Astrocyte (in vitro differentiated cells and primary cell): Measurements from ENCODE around the gene RAB3B. TPM values are rescaled to one million over a fixed set of nuclear protein-coding genes. Genes with fewer than 3 reads are reported as not detected.

Source experiments
- DNase-seq: peaks from one replicate; pipeline ENCODE4 v3.0.0-alpha.2; 2010; ENCODE audit warnings: low read depth
- FAIRE-seq: peaks from 2 replicates; lab custom pipeline; 2011; peaks lifted over from hg19 to GRCh38; lab: Jason Lieb, UNC
- H2AFZ ChIP-seq: 2 replicates; pipeline ENCODE4 v1.6.0; 2012; ENCODE audit warnings: low read depth, low read length, inconsistent platforms
- H3K27ac ChIP-seq: 2 replicates; pipeline ENCODE4 v1.5.1; 2011; ENCODE audit warnings: low read depth, low read length, inconsistent platforms
- H3K27me3 ChIP-seq: 2 replicates; pipeline ENCODE4 v1.6.0; 2011; ENCODE audit warnings: low read length, inconsistent platforms; ENCODE audit not compliant: insufficient read depth
- H3K36me3 ChIP-seq: 2 replicates; pipeline ENCODE4 v1.5.1; 2011; ENCODE audit warnings: low read length, inconsistent platforms; ENCODE audit not compliant: insufficient read depth
- H3K4me1 ChIP-seq: 2 replicates; pipeline ENCODE4 v1.5.1; 2011; ENCODE audit warnings: low read length, inconsistent platforms; ENCODE audit not compliant: insufficient read depth
- H3K4me2 ChIP-seq: 2 replicates; pipeline ENCODE4 v1.6.0; 2012; ENCODE audit warnings: low read length, inconsistent platforms
- H3K4me3 ChIP-seq: 2 replicates; pipeline ENCODE4 v1.5.1; 2011; ENCODE audit warnings: low read depth, mild to moderate bottlenecking, low read length, inconsistent platforms; ENCODE audit not compliant: insufficient read depth
- H3K79me2 ChIP-seq: 2 replicates; pipeline ENCODE4 v1.6.0; 2012; ENCODE audit warnings: mild to moderate bottlenecking, low read length, inconsistent platforms; ENCODE audit not compliant: insufficient read depth
- H3K9ac ChIP-seq: 2 replicates; pipeline ENCODE4 v1.6.0; 2012; ENCODE audit warnings: mild to moderate bottlenecking, low read length, inconsistent platforms
- H3K9me3 ChIP-seq: 2 replicates; pipeline ENCODE4 v1.5.1; 2012; ENCODE audit warnings: low read depth, mild to moderate bottlenecking, low read length, inconsistent platforms; ENCODE audit not compliant: insufficient read depth
- H4K20me1 ChIP-seq: 2 replicates; pipeline ENCODE4 v1.6.0; 2012; ENCODE audit warnings: low read length, inconsistent platforms; ENCODE audit not compliant: insufficient read depth
- H3K27ac Mint-ChIP-seq: one replicate; pipeline ENCODE4 v1.8.0; 2021; ENCODE audit warnings: mild to moderate bottlenecking, mixed read lengths; ENCODE audit not compliant: unreplicated experiment
- H3K27me3 Mint-ChIP-seq: one replicate; pipeline ENCODE4 v1.8.0; 2021; ENCODE audit warnings: low read depth, mixed read lengths; ENCODE audit not compliant: unreplicated experiment
- H3K36me3 Mint-ChIP-seq: one replicate; pipeline ENCODE4 v1.8.0; 2021; ENCODE audit warnings: low read depth, mixed read lengths; ENCODE audit not compliant: unreplicated experiment
- H3K4me1 Mint-ChIP-seq: one replicate; pipeline ENCODE4 v1.8.0; 2021; ENCODE audit warnings: low read depth, mixed read lengths; ENCODE audit not compliant: unreplicated experiment
- H3K4me3 Mint-ChIP-seq: one replicate; pipeline ENCODE4 v1.8.0; 2021; ENCODE audit warnings: mild to moderate bottlenecking, moderate library complexity, mixed read lengths; ENCODE audit not compliant: unreplicated experiment
- H3K9me3 Mint-ChIP-seq: one replicate; pipeline ENCODE4 v1.8.0; 2021; ENCODE audit warnings: mild to moderate bottlenecking, mixed read lengths; ENCODE audit not compliant: unreplicated experiment
- CTCF ChIP-seq: IDR thresholded peaks from 2 replicates; pipeline ENCODE4 v1.5.1; 2011; ENCODE audit warnings: low read depth, mild to moderate bottlenecking, inconsistent platforms, low read length, moderate library complexity; ENCODE audit not compliant: insufficient read depth
- EZH2 ChIP-seq: IDR thresholded peaks from 2 replicates; pipeline ENCODE4 v1.6.1; 2012; ENCODE audit warnings: mild to moderate bottlenecking, low read length, inconsistent platforms; ENCODE audit not compliant: insufficient read depth
- total RNA-seq: library from RNA; stranded (reverse); gene quantifications from 2 replicates; pipeline ENCODE4 v1.2.1, GENCODE V29; 2021

Gene RAB3B
- total RNA-seq, 1 donor from 2014 or later = 49.2 TPM

GRCh38 chr1:51901151-51901550 lies 89.3 kb downstream of the RAB3B start:
- H3K27me3 Mint-ChIP-seq = no peaks in the 10 kb centered on the region
- Histone ChIP-seq H3K9ac (no peak overlapping the region), H3K27me3 (no peaks in the 10 kb centered on the region), H3K4me1 (peaks cover 24% of the 10 kb centered on the region), H3K4me3 (no peak overlapping the region), H3K4me2 (no peak overlapping the region), H2AFZ (no peak overlapping the region), H3K36me3 (no peaks in the 10 kb centered on the region), H3K79me2 (no peaks in the 10 kb centered on the region), H3K27ac (no peak overlapping the region), H3K9me3 (no peaks in the 10 kb centered on the region), H4K20me1 (no peaks in the 10 kb centered on the region)
- FAIRE-seq = no peak
- TF ChIP-seq EZH2 (no peak), CTCF (no peak)
- no peak overlapping the region for H3K4me3 Mint-ChIP-seq
- no peaks in the 10 kb centered on the region for H3K9me3 Mint-ChIP-seq
- H3K27ac Mint-ChIP-seq = no peak overlapping the region
- no peak for DNase-seq
- peaks cover under 1% of the 10 kb centered on the region for H3K36me3 Mint-ChIP-seq
- peaks cover 29% of the 10 kb centered on the region for H3K4me1 Mint-ChIP-seq

- Mint-ChIP-seq H3K27me3 (no peaks in the 10 kb centered on the region), H3K4me1 (peaks cover 31% of the 10 kb centered on the region), H3K27ac (peak overlapping the region; percentile 100), H3K36me3 (no peaks in the 10 kb centered on the region), H3K4me3 (no peak overlapping the region), H3K9me3 (peaks cover 2% of the 10 kb centered on the region)
- Histone ChIP-seq H3K4me1 (peaks cover 21% of the 10 kb centered on the region), H2AFZ (no peak overlapping the region), H3K9ac (peak overlapping the region; percentile 17), H3K27me3 (no peaks in the 10 kb centered on the region), H3K4me3 (no peak overlapping the region), H3K9me3 (no peaks in the 10 kb centered on the region), H3K4me2 (no peak overlapping the region), H3K36me3 (no peaks in the 10 kb centered on the region), H3K27ac (peak overlapping the region; percentile 98), H3K79me2 (no peaks in the 10 kb centered on the region), H4K20me1 (no peaks in the 10 kb centered on the region)
- DNase-seq (peak; percentile 35), FAIRE-seq (no peak)
- TF ChIP-seq CTCF (no peak), EZH2 (no peak)
These were observed 91.5 kb downstream of the RAB3B start for GRCh38 chr1:51899022-51899421.

- no peaks in the 10 kb centered on the region for H3K27me3 Mint-ChIP-seq
- peaks cover 31% of the 10 kb centered on the region for H3K4me1 Mint-ChIP-seq
- Histone ChIP-seq H3K27ac (peak overlapping the region; percentile 98), H3K4me3 (peak overlapping the region; percentile 34), H3K4me1 (peaks cover 21% of the 10 kb centered on the region), H3K9ac (peak overlapping the region; percentile 87), H4K20me1 (no peaks in the 10 kb centered on the region), H3K36me3 (no peaks in the 10 kb centered on the region), H2AFZ (peak overlapping the region; percentile 37), H3K79me2 (no peaks in the 10 kb centered on the region), H3K9me3 (no peaks in the 10 kb centered on the region), H3K27me3 (no peaks in the 10 kb centered on the region), H3K4me2 (peak overlapping the region; percentile 86)
- peaks cover 4% of the 10 kb centered on the region for H3K9me3 Mint-ChIP-seq
- peaks cover 2% of the 10 kb centered on the region for H3K36me3 Mint-ChIP-seq
- FAIRE-seq = no peak
- H3K4me3 Mint-ChIP-seq = peak overlapping the region; percentile 15
- TF ChIP-seq EZH2 (no peak), CTCF (no peak)
- peak overlapping the region; percentile 100 for H3K27ac Mint-ChIP-seq
- peak; percentile 93 for DNase-seq
These were observed 92.3 kb downstream of the RAB3B start for GRCh38 chr1:51898090-51898734.
